ENCODE results near the gene SMARCD3. TPM values are rescaled to one million over a fixed set of nuclear protein-coding genes. Genes with fewer than 3 reads are reported as not detected.

Gene SMARCD3
- polyA plus RNA-seq, 1 donor = 29.1 TPM

- peak in 1 of 2 donors; percentile 52 for DNase-seq
- Histone ChIP-seq H3K36me3 (ENCODE audit: control insufficient read depth, insufficient read depth, low read length) (peaks cover 19% of the 10 kb centered on the region), H3K27ac (ENCODE audit: low read length) (peak overlapping the region; percentile 71), H3K9me3 (ENCODE audit: control insufficient read depth, low read depth, low read length) (no peaks in the 10 kb centered on the region), H3K27me3 (ENCODE audit: control insufficient read depth, insufficient read depth, low read length) (no peaks in the 10 kb centered on the region), H3K4me3 (ENCODE audit: low read length) (peak overlapping the region; percentile 66), H3K4me1 (ENCODE audit: control insufficient read depth, insufficient read depth, low read length) (peaks cover 14% of the 10 kb centered on the region)
- WGBS (ENCODE audit: insufficient coverage, low lambda C conversion rate) = 61% methylated on average over 3 of the region's 10 CpGs
Observed at GRCh38 chr7:151228024-151228866, 20.2 kb downstream of the SMARCD3 start.

- H3K36me3 ChIP-seq (ENCODE audit: control insufficient read depth, insufficient read depth, low read length) = peaks cover 28% of the 10 kb centered on the region
- peaks cover 14% of the 10 kb centered on the region for H3K4me1 ChIP-seq (ENCODE audit: control insufficient read depth, insufficient read depth, low read length)
- H3K27me3 ChIP-seq (ENCODE audit: control insufficient read depth, insufficient read depth, low read length) = no peaks in the 10 kb centered on the region
- no peaks in the 10 kb centered on the region for H3K9me3 ChIP-seq (ENCODE audit: control insufficient read depth, low read depth, low read length)
- DNase-seq = peak; percentile 99
- peak within 1 kb of the TSS; percentile 66 for H3K4me3 ChIP-seq (ENCODE audit: low read length)
- peak within 1 kb of the TSS; percentile 71 for H3K27ac ChIP-seq (ENCODE audit: low read length)
- WGBS (ENCODE audit: insufficient coverage, low lambda C conversion rate) = 0% methylated on average over 4 of the region's 68 CpGs
Observed at GRCh38 chr7:151226875-151227782, 21.4 kb downstream of the SMARCD3 start, which contains the start of gene ABCF2. Gene ABCF2 (minus strand): TSS chr7:151227205. CDS start chr7:151226458, 747 bp downstream.

- H3K36me3 ChIP-seq (ENCODE audit: control insufficient read depth, insufficient read depth, low read length) = peaks cover 33% of the 10 kb centered on the region
- H3K27ac ChIP-seq (ENCODE audit: low read length) = no peak overlapping the region
- no CpG with 5 or more reads among the region's 15 CpGs for WGBS (ENCODE audit: insufficient coverage, low lambda C conversion rate)
- no peak for DNase-seq
- no peaks in the 10 kb centered on the region for H3K9me3 ChIP-seq (ENCODE audit: control insufficient read depth, low read depth, low read length)
- H3K4me1 ChIP-seq (ENCODE audit: control insufficient read depth, insufficient read depth, low read length) = peaks cover 14% of the 10 kb centered on the region
- H3K4me3 ChIP-seq (ENCODE audit: low read length) = peak overlapping the region; percentile 66
- no peaks in the 10 kb centered on the region for H3K27me3 ChIP-seq (ENCODE audit: control insufficient read depth, insufficient read depth, low read length)
Observed at GRCh38 chr7:151226560-151226874, 22.0 kb downstream of the SMARCD3 start.

GRCh38 chr7:151225948-151226510 lies 22.5 kb downstream of the SMARCD3 start:
- Histone ChIP-seq H3K4me1 (ENCODE audit: control insufficient read depth, insufficient read depth, low read length) (peaks cover 14% of the 10 kb centered on the region), H3K4me3 (ENCODE audit: low read length) (peak overlapping the region; percentile 66), H3K27ac (ENCODE audit: low read length) (no peak overlapping the region), H3K9me3 (ENCODE audit: control insufficient read depth, low read depth, low read length) (no peaks in the 10 kb centered on the region), H3K27me3 (ENCODE audit: control insufficient read depth, insufficient read depth, low read length) (no peaks in the 10 kb centered on the region), H3K36me3 (ENCODE audit: control insufficient read depth, insufficient read depth, low read length) (peaks cover 35% of the 10 kb centered on the region)
- WGBS (ENCODE audit: insufficient coverage, low lambda C conversion rate) = 74% methylated on average over 5 of the region's 8 CpGs
- DNase-seq = no peak

GRCh38 chr7:151223728-151224127 lies 24.8 kb downstream of the SMARCD3 start:
- Histone ChIP-seq H3K9me3 (ENCODE audit: control insufficient read depth, low read depth, low read length) (no peaks in the 10 kb centered on the region), H3K4me3 (ENCODE audit: low read length) (no peak overlapping the region), H3K4me1 (ENCODE audit: control insufficient read depth, insufficient read depth, low read length) (peaks cover 14% of the 10 kb centered on the region), H3K27me3 (ENCODE audit: control insufficient read depth, insufficient read depth, low read length) (no peaks in the 10 kb centered on the region), H3K27ac (ENCODE audit: low read length) (no peak overlapping the region), H3K36me3 (ENCODE audit: control insufficient read depth, insufficient read depth, low read length) (peaks cover 47% of the 10 kb centered on the region)
- no CpG with 5 or more reads among the region's 14 CpGs for WGBS (ENCODE audit: insufficient coverage, low lambda C conversion rate)
- no peak for DNase-seq

- no peak for DNase-seq
- Histone ChIP-seq H3K27me3 (ENCODE audit: control insufficient read depth, insufficient read depth, low read length) (no peaks in the 10 kb centered on the region), H3K27ac (ENCODE audit: low read length) (no peak overlapping the region), H3K36me3 (ENCODE audit: control insufficient read depth, insufficient read depth, low read length) (peaks cover 78% of the 10 kb centered on the region), H3K4me1 (ENCODE audit: control insufficient read depth, insufficient read depth, low read length) (no peaks in the 10 kb centered on the region), H3K9me3 (ENCODE audit: control insufficient read depth, low read depth, low read length) (no peaks in the 10 kb centered on the region), H3K4me3 (ENCODE audit: low read length) (no peak overlapping the region)
- WGBS (ENCODE audit: insufficient coverage, low lambda C conversion rate) = no CpG with 5 or more reads among the region's 9 CpGs
Observed at GRCh38 chr7:151218170-151218569, 30.3 kb downstream of the SMARCD3 start.

GRCh38 chr7:151215396-151215795 lies 33.1 kb downstream of the SMARCD3 start:
- no peaks in the 10 kb centered on the region for H3K9me3 ChIP-seq (ENCODE audit: control insufficient read depth, low read depth, low read length)
- no peak for DNase-seq
- WGBS (ENCODE audit: insufficient coverage, low lambda C conversion rate) = no CpG with 5 or more reads among the region's 5 CpGs
- H3K27ac ChIP-seq (ENCODE audit: low read length) = no peak overlapping the region
- no peak overlapping the region for H3K4me3 ChIP-seq (ENCODE audit: low read length)
- no peaks in the 10 kb centered on the region for H3K27me3 ChIP-seq (ENCODE audit: control insufficient read depth, insufficient read depth, low read length)
- peaks cover 66% of the 10 kb centered on the region for H3K36me3 ChIP-seq (ENCODE audit: control insufficient read depth, insufficient read depth, low read length)
- no peaks in the 10 kb centered on the region for H3K4me1 ChIP-seq (ENCODE audit: control insufficient read depth, insufficient read depth, low read length)

- Histone ChIP-seq H3K9me3 (ENCODE audit: control insufficient read depth, low read depth, low read length) (no peaks in the 10 kb centered on the region), H3K4me1 (ENCODE audit: control insufficient read depth, insufficient read depth, low read length) (no peaks in the 10 kb centered on the region), H3K4me3 (ENCODE audit: low read length) (no peak overlapping the region), H3K27me3 (ENCODE audit: control insufficient read depth, insufficient read depth, low read length) (no peaks in the 10 kb centered on the region), H3K27ac (ENCODE audit: low read length) (no peak overlapping the region), H3K36me3 (ENCODE audit: control insufficient read depth, insufficient read depth, low read length) (peaks cover 60% of the 10 kb centered on the region)
- WGBS (ENCODE audit: insufficient coverage, low lambda C conversion rate) = no CpG with 5 or more reads among the region's 3 CpGs
- no peak for DNase-seq
Observed at GRCh38 chr7:151213826-151214225, 34.7 kb downstream of the SMARCD3 start.

GRCh38 chr7:151212626-151213025 lies 35.9 kb downstream of the SMARCD3 start:
- DNase-seq = no peak
- no peaks in the 10 kb centered on the region for H3K27me3 ChIP-seq (ENCODE audit: control insufficient read depth, insufficient read depth, low read length)
- H3K4me3 ChIP-seq (ENCODE audit: low read length) = no peak overlapping the region
- no peaks in the 10 kb centered on the region for H3K9me3 ChIP-seq (ENCODE audit: control insufficient read depth, low read depth, low read length)
- H3K27ac ChIP-seq (ENCODE audit: low read length) = no peak overlapping the region
- H3K4me1 ChIP-seq (ENCODE audit: control insufficient read depth, insufficient read depth, low read length) = no peaks in the 10 kb centered on the region
- WGBS (ENCODE audit: insufficient coverage, low lambda C conversion rate) = no CpG with 5 or more reads among the region's 5 CpGs
- peaks cover 48% of the 10 kb centered on the region for H3K36me3 ChIP-seq (ENCODE audit: control insufficient read depth, insufficient read depth, low read length)

- Histone ChIP-seq H3K27ac (ENCODE audit: low read length) (no peak overlapping the region), H3K4me3 (ENCODE audit: low read length) (no peak overlapping the region), H3K36me3 (ENCODE audit: control insufficient read depth, insufficient read depth, low read length) (peaks cover 34% of the 10 kb centered on the region), H3K4me1 (ENCODE audit: control insufficient read depth, insufficient read depth, low read length) (no peaks in the 10 kb centered on the region), H3K27me3 (ENCODE audit: control insufficient read depth, insufficient read depth, low read length) (no peaks in the 10 kb centered on the region), H3K9me3 (ENCODE audit: control insufficient read depth, low read depth, low read length) (no peaks in the 10 kb centered on the region)
- WGBS (ENCODE audit: insufficient coverage, low lambda C conversion rate) = no CpG with 5 or more reads among the region's 3 CpGs
- DNase-seq = no peak
Observed at GRCh38 chr7:151211155-151211772, 37.2 kb downstream of the SMARCD3 start.
